Measurements from ENCODE around the gene DHX15. TPM values are rescaled to one million over a fixed set of nuclear protein-coding genes. Genes with fewer than 3 reads are reported as not detected.

Gene DHX15
- total RNA-seq, 1 experiment from 2014 or later = 229 TPM

GRCh38 chr4:24603343-24603742, 19.0 kb upstream of the DHX15 start:
- intact Hi-C loops (cut with micrococcal nuclease) = no loop called here

GRCh38 chr4:24601121-24601520, 16.8 kb upstream of the DHX15 start:
- Histone ChIP-seq H4K20me1 (ENCODE audit: low read length) (no peaks in the 10 kb centered on the region), H3K9me3 (ENCODE audit: low read length) (no peaks in the 10 kb centered on the region), H3K27ac (ENCODE audit: low read length) (no peak overlapping the region), H3K4me2 (ENCODE audit: low read length) (no peak overlapping the region), H3K4me1 (ENCODE audit: insufficient read depth, low read length) (peaks cover 42% of the 10 kb centered on the region), H2AFZ (ENCODE audit: low read length) (no peak overlapping the region), H3K27me3 (ENCODE audit: low read length) (no peaks in the 10 kb centered on the region), H3F3A (ENCODE audit: low read length, unreplicated experiment) (no peaks in the 10 kb centered on the region), H3K4me3 (ENCODE audit: low read length) (no peak overlapping the region), H3K9ac (ENCODE audit: low read length) (no peak overlapping the region), H3K9me2 (replicated peaks; ENCODE audit: low read length) (no peaks in the 10 kb centered on the region), H3K79me2 (ENCODE audit: low read length) (no peaks in the 10 kb centered on the region), H3K36me3 (ENCODE audit: low read depth, low read length) (no peaks in the 10 kb centered on the region)
- POLR2A ChIA-PET (ENCODE audit: unreplicated experiment) = interaction anchor here (1.0 kb wide), 1 partner anchor 18 kb away, joined by 4 read pairs; no protein-coding TSS in a partner anchor
- CTCF ChIA-PET = no interaction called here
- ATAC-seq (no peak), DNase-seq (no peak)
- TF ChIP-seq CTCF (conservative IDR thresholded peaks at IDR 0.05; ENCODE audit: low read depth, low read length) = no peak
- intact Hi-C loops (cut with micrococcal nuclease) = no loop called here
- no TSS peak for BruUV-seq (replicated peaks)

More at GRCh38 chr4:24603343-24603742, 19.0 kb upstream of the DHX15 start:
- BruUV-seq (replicated peaks) = no TSS peak
- Histone ChIP-seq H3K27me3 (ENCODE audit: low read length) (no peaks in the 10 kb centered on the region), H3K9ac (ENCODE audit: low read length) (no peak overlapping the region), H3K4me1 (ENCODE audit: insufficient read depth, low read length) (peaks cover 23% of the 10 kb centered on the region), H3K79me2 (ENCODE audit: low read length) (no peaks in the 10 kb centered on the region), H3K4me2 (ENCODE audit: low read length) (no peak overlapping the region), H4K20me1 (ENCODE audit: low read length) (no peaks in the 10 kb centered on the region), H3K36me3 (ENCODE audit: low read depth, low read length) (no peaks in the 10 kb centered on the region), H2AFZ (ENCODE audit: low read length) (no peak overlapping the region), H3F3A (ENCODE audit: low read length, unreplicated experiment) (no peaks in the 10 kb centered on the region), H3K9me3 (ENCODE audit: low read length) (no peaks in the 10 kb centered on the region), H3K27ac (ENCODE audit: low read length) (no peak overlapping the region), H3K9me2 (replicated peaks; ENCODE audit: low read length) (no peaks in the 10 kb centered on the region), H3K4me3 (ENCODE audit: low read length) (no peak overlapping the region)
- ChIA-PET POLR2A (ENCODE audit: unreplicated experiment) (no interaction called here), CTCF (no interaction called here)
- TF ChIP-seq EZH2 (IDR thresholded peaks at IDR 0.05; ENCODE audit: low read length, unreplicated experiment) = no peak
- TF ChIP-seq EZH2phosphoT487 (IDR thresholded peaks at IDR 0.05; ENCODE audit: borderline replicate concordance, low read length) = no peak
- no peak for TF ChIP-seq CTCF (conservative IDR thresholded peaks at IDR 0.05; ENCODE audit: low read depth, low read length)
- ATAC-seq (no peak), DNase-seq (no peak)

GRCh38 chr4:24599275-24599674, 14.9 kb upstream of the DHX15 start:
- H3K79me2 ChIP-seq (ENCODE audit: low read length) = no peaks in the 10 kb centered on the region
- ATAC-seq (no peak), DNase-seq (no peak)
- peak overlapping the region; percentile 99 for H3K27ac ChIP-seq (ENCODE audit: low read length)
- H3K9ac ChIP-seq (ENCODE audit: low read length) = no peak overlapping the region
- no peak overlapping the region for H2AFZ ChIP-seq (ENCODE audit: low read length)
- H3K9me3 ChIP-seq (ENCODE audit: low read length) = no peaks in the 10 kb centered on the region
- TF ChIP-seq EZH2 (IDR thresholded peaks at IDR 0.05; ENCODE audit: low read length, unreplicated experiment) = no peak
- TF ChIP-seq EZH2phosphoT487 (IDR thresholded peaks at IDR 0.05; ENCODE audit: borderline replicate concordance, low read length) = no peak
- TF ChIP-seq CTCF (conservative IDR thresholded peaks at IDR 0.05; ENCODE audit: low read depth, low read length) = no peak
- H3K4me3 ChIP-seq (ENCODE audit: low read length) = no peak overlapping the region
- no peaks in the 10 kb centered on the region for H3K36me3 ChIP-seq (ENCODE audit: low read depth, low read length)
- ChIA-PET CTCF (no interaction called here), POLR2A (ENCODE audit: unreplicated experiment) (no interaction called here)
- H3F3A ChIP-seq (ENCODE audit: low read length, unreplicated experiment) = peaks cover 9% of the 10 kb centered on the region
- H3K4me1 ChIP-seq (ENCODE audit: insufficient read depth, low read length) = peaks cover 50% of the 10 kb centered on the region
- no peaks in the 10 kb centered on the region for H3K9me2 ChIP-seq (replicated peaks; ENCODE audit: low read length)
- no TSS peak for BruUV-seq (replicated peaks)
- intact Hi-C loops (cut with micrococcal nuclease) = loop anchor here (5.0 kb wide), 2 partner anchors 42 to 183 kb away; no protein-coding TSS in a partner anchor
- no peak overlapping the region for H3K4me2 ChIP-seq (ENCODE audit: low read length)
- H3K27me3 ChIP-seq (ENCODE audit: low read length) = no peaks in the 10 kb centered on the region
- H4K20me1 ChIP-seq (ENCODE audit: low read length) = no peaks in the 10 kb centered on the region

Data from PC-3 (cell line).